ENCODE measurements around the gene IFITM1. TPM values are rescaled to one million over a fixed set of nuclear protein-coding genes. Genes with fewer than 3 reads are reported as not detected.
A peak's percentile ranks its signal among the peaks of the same experiment; 100 is the strongest.

The IFITM1 gene
- total and polyA plus RNA-seq, 9 of the 15 experiments (the other 6 are each of a cell fraction or from before 2014, with no cell fraction given): 691 to 5,579 (median 974) TPM

DNA sequence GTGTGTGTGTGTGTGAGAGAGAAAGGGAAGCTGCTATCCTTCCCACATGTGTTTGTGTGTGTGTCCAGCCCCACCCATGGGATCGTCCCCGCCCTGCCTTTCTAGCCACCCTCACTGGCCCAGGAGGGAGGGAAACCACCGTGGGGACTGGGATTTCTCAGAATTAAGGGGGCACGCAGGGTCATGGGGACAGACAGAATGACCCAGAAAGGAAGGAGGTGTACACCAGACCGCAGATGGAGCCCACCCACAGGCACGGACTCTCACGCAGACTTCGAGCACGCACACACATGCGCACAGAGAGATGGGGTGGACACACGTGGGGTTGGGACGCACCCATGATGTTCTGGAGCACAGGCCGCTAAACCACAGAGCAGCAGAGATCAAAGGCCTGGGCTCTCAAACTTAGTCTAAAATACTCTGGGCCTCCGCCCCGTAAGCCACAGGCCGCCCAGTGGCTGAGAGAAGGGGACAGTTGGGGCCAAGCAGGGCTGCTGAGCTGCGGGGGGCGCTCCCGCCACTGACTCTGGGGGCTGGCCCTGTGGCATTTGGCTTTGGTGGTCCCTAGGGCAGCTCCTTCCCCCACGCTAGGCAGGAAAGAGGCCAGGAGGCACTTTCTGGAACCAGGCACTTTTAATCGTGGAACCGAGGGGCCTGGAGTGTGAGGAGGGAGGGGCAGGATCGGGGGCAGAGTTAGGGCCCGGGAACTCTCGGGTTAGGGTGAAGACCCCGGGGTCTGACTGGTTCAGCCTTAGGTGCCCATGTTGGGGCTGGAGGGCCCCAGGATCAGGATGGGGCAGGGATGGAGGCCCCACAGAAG lies 16.0 kb upstream of the IFITM1 start (continued):
- TF ChIP-seq, protein P1, sequence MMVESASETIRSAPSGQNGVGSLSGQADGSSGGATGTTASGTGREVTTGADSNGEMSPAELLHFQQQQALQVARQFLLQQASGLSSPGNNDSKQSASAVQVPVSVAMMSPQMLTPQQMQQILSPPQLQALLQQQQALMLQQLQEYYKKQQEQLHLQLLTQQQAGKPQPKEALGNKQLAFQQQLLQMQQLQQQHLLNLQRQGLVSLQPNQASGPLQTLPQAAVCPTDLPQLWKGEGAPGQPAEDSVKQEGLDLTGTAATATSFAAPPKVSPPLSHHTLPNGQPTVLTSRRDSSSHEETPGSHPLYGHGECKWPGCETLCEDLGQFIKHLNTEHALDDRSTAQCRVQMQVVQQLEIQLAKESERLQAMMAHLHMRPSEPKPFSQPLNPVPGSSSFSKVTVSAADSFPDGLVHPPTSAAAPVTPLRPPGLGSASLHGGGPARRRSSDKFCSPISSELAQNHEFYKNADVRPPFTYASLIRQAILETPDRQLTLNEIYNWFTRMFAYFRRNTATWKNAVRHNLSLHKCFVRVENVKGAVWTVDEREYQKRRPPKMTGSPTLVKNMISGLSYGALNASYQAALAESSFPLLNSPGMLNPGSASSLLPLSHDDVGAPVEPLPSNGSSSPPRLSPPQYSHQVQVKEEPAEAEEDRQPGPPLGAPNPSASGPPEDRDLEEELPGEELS (CRISPR knock-in tag; IDR thresholded peaks at IDR 0.05; ENCODE audit: borderline replicate concordance): no peak
- no peak for TF ChIP-seq KLF13 (tag; IDR thresholded peaks at IDR 0.05; ENCODE audit: borderline replicate concordance, low read depth)
- no peak for TF ChIP-seq NELFE (IDR thresholded peaks at IDR 0.05; ENCODE audit: insufficient read depth, insufficient read length)
- no peak for TF ChIP-seq SRSF9 (IDR thresholded peaks at IDR 0.05; ENCODE audit: borderline replicate concordance, low read depth, low read length)
- no peak for TF ChIP-seq POLR3G (IDR thresholded peaks at IDR 0.05; ENCODE audit: extremely low read depth, insufficient read length, insufficient replicate concordance)
- no peak for TF ChIP-seq CBX2 (IDR thresholded peaks at IDR 0.05; ENCODE audit: insufficient read depth, low read length, poor library complexity, severe bottlenecking)
- TF ChIP-seq SNIP1 (IDR thresholded peaks at IDR 0.05; ENCODE audit: low read depth): no peak
- no peak for TF ChIP-seq STAG1 (CRISPR knock-in tag; IDR thresholded peaks at IDR 0.05; ENCODE audit: borderline replicate concordance)
- no peak for TF ChIP-seq SAFB2 (IDR thresholded peaks at IDR 0.05; ENCODE audit: borderline replicate concordance, low read depth, low read length, severe bottlenecking)
- peak; percentile 63 for TF ChIP-seq SMAD4 (CRISPR knock-in tag; conservative IDR thresholded peaks at IDR 0.05)
- peak; percentile 88 for TF ChIP-seq L3MBTL2 (IDR thresholded peaks at IDR 0.05)
- no peak for TF ChIP-seq ZNF175 (CRISPR knock-in tag; IDR thresholded peaks at IDR 0.05; ENCODE audit: low read depth)
- TF ChIP-seq, protein P2, sequence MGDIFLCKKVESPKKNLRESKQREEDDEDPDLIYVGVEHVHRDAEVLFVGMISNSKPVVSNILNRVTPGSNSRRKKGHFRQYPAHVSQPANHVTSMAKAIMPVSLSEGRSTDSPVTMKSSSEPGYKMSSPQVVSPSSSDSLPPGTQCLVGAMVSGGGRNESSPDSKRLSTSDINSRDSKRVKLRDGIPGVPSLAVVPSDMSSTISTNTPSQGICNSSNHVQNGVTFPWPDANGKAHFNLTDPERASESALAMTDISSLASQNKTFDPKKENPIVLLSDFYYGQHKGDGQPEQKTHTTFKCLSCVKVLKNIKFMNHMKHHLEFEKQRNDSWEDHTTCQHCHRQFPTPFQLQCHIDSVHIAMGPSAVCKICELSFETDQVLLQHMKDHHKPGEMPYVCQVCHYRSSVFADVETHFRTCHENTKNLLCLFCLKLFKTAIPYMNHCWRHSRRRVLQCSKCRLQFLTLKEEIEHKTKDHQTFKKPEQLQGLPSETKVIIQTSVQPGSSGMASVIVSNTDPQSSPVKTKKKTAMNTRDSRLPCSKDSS (IDR thresholded peaks at IDR 0.05; ENCODE audit: low read depth, partially characterized antibody): no peak
- TF ChIP-seq ZNF551 (CRISPR knock-in tag; IDR thresholded peaks at IDR 0.05): no peak
- TF ChIP-seq MECOM (CRISPR knock-in tag; IDR thresholded peaks at IDR 0.05): no peak
- TF ChIP-seq, protein P3, sequence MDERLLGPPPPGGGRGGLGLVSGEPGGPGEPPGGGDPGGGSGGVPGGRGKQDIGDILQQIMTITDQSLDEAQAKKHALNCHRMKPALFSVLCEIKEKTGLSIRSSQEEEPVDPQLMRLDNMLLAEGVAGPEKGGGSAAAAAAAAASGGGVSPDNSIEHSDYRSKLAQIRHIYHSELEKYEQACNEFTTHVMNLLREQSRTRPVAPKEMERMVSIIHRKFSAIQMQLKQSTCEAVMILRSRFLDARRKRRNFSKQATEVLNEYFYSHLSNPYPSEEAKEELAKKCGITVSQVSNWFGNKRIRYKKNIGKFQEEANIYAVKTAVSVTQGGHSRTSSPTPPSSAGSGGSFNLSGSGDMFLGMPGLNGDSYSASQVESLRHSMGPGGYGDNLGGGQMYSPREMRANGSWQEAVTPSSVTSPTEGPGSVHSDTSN (CRISPR knock-in tag; IDR thresholded peaks at IDR 0.05; ENCODE audit: low read depth): no peak
- TF ChIP-seq, protein P3 (tag; conservative IDR thresholded peaks at IDR 0.05; ENCODE audit: low read depth): no peak
- TF ChIP-seq PYGO2 (tag; IDR thresholded peaks at IDR 0.05): no peak
- TF ChIP-seq, protein P4, sequence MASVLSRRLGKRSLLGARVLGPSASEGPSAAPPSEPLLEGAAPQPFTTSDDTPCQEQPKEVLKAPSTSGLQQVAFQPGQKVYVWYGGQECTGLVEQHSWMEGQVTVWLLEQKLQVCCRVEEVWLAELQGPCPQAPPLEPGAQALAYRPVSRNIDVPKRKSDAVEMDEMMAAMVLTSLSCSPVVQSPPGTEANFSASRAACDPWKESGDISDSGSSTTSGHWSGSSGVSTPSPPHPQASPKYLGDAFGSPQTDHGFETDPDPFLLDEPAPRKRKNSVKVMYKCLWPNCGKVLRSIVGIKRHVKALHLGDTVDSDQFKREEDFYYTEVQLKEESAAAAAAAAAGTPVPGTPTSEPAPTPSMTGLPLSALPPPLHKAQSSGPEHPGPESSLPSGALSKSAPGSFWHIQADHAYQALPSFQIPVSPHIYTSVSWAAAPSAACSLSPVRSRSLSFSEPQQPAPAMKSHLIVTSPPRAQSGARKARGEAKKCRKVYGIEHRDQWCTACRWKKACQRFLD (CRISPR knock-in tag; IDR thresholded peaks at IDR 0.05): peak; percentile 63
- TF ChIP-seq MBD2 (IDR thresholded peaks at IDR 0.05; ENCODE audit: borderline replicate concordance, low read depth): no peak

All from K562 (cell line).